ENCODE data around the gene LRRC26.

The LRRC26 gene

GRCh38 chr9:137168904-137169856 is 671 bp downstream of the LRRC26 start:
- no peak for DNase-seq (ENCODE audit: low read depth)
- no peak for TF ChIP-seq CTCF (conservative IDR thresholded peaks at IDR 0.05; ENCODE audit: low read length)
- H3K4me3 ChIP-seq (ENCODE audit: low read length): no peak overlapping the region

DNA sequence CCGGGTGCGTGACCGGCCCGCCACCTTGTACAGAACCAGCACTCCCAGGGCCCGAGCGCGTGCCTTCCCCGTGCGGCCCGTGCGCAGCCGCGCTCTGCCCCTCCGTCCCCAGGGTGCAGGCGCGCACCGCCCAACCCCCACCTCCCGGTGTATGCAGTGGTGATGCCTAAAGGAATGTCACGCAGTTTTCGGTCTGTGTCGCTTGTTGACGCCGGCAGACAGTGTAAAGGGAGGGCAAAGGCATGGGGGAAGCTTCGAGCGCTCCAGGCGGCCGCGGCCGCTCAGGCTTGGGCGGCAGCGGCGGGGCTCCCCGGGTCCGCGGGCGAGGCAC is 1.3 kb downstream of the LRRC26 start:
- no peak for DNase-seq (ENCODE audit: low read depth)
- no peak overlapping the region for H3K4me3 ChIP-seq (ENCODE audit: low read length)
- no peak for TF ChIP-seq CTCF (conservative IDR thresholded peaks at IDR 0.05; ENCODE audit: low read length)

DNA sequence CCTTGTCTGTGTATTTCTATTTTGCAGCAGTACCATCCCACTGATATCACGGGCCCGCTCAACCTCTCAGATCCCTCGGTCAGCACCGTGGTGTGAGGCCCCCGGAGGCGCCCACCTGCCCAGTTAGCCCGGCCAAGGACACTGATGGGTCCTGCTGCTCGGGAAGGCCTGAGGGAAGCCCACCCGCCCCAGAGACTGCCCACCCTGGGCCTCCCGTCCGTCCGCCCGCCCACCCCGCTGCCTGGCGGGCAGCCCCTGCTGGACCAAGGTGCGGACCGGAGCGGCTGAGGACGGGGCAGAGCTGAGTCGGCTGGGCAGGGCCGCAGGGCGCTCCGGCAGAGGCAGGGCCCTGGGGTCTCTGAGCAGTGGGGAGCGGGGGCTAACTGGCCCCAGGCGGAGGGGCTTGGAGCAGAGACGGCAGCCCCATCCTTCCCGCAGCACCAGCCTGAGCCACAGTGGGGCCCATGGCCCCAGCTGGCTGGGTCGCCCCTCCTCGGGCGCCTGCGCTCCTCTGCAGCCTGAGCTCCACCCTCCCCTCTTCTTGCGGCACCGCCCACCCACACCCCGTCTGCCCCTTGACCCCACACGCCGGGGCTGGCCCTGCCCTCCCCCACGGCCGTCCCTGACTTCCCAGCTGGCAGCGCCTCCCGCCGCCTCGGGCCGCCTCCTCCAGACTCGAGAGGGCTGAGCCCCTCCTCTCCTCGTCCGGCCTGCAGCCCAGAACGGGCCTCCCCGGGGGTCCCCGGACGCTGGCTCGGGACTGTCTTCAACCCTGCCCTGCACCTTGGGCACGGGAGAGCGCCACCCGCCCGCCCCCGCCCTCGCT is 1.9 kb downstream of the LRRC26 start:
- no peak for DNase-seq (ENCODE audit: low read depth)
- no peak overlapping the region for H3K4me3 ChIP-seq (ENCODE audit: low read length)
- no peak for TF ChIP-seq CTCF (conservative IDR thresholded peaks at IDR 0.05; ENCODE audit: low read length)

DNA sequence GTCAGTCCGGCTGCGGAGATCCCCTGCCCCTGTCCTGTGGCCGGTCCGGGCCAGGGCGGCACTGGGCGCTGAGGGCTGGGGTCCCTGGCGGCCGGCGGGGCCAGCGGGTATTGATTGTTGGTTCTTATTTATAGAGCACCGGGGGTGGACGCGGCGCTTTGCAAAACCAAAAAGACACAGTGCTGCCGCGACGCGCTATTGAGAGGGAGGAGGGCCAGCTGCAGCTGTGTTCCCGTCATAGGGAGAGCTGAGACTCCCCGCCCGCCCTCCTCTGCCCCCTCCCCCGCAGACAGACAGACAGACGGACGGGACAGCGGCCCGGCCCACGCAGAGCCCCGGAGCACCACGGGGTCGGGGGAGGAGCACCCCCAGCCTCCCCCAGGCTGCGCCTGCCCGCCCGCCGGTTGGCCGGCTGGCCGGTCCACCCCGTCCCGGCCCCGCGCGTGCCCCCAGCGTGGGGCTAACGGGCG is 2.5 kb downstream of the LRRC26 start:
- H3K4me3 ChIP-seq (ENCODE audit: low read length): no peak overlapping the region
- TF ChIP-seq CTCF (conservative IDR thresholded peaks at IDR 0.05; ENCODE audit: low read length): no peak
- no peak for DNase-seq (ENCODE audit: low read depth)

- DNase-seq (ENCODE audit: low read depth): no peak
- H3K4me3 ChIP-seq (ENCODE audit: low read length): no peak overlapping the region
- TF ChIP-seq CTCF (conservative IDR thresholded peaks at IDR 0.05; ENCODE audit: low read length): no peak
These were observed 3.2 kb downstream of the LRRC26 start for GRCh38 chr9:137166380-137167229.

- no peak for TF ChIP-seq CTCF (conservative IDR thresholded peaks at IDR 0.05; ENCODE audit: low read length)
- no peak overlapping the region for H3K4me3 ChIP-seq (ENCODE audit: low read length)
- no peak for DNase-seq (ENCODE audit: low read depth)
These were observed 4.5 kb downstream of the LRRC26 start for GRCh38 chr9:137165250-137165836.

Measured in AG10803 (cell line).